K562 (cell line): ENCODE results near the gene MRPL40. TPM values are rescaled to one million over a fixed set of nuclear protein-coding genes. Genes with fewer than 3 reads are reported as not detected.

Source experiments
- ATF7 ChIP-seq: fragments of 450-650 bp; IDR thresholded peaks from 2 replicates; pipeline ENCODE4 v1.7.1; 2014; ENCODE audit warnings: mild to moderate bottlenecking, moderate library complexity
- BCOR ChIP-seq: fragments of 450-650 bp; IDR thresholded peaks from 2 replicates; pipeline ENCODE4 v1.6.1; 2016
- CBX3 ChIP-seq, 2 experiments: IDR thresholded peaks; 1 replicate in 1 of 2; 2 replicates in 1 of 2; pipeline ENCODE4 v1.6.1; 2012; ENCODE audit warnings: inconsistent platforms in 2 of 2, low read length in 2 of 2, borderline replicate concordance in 1 of 2, control low read depth in 1 of 2
- CBX8 ChIP-seq: fragments of 200-600 bp; sonication (generic); IDR thresholded peaks from 2 replicates; pipeline ENCODE4 v1.6.1; 2012; ENCODE audit warnings: borderline replicate concordance, mixed run types, low read depth, mild to moderate bottlenecking, moderate library complexity, mixed read lengths, low read length, control low read depth, inconsistent platforms; ENCODE audit not compliant: poor library complexity, severe bottlenecking; ENCODE audit errors: extremely low read depth
- ELF4 ChIP-seq: fragments of 450-650 bp; formaldehyde crosslinking; IDR thresholded peaks from 2 replicates; pipeline ENCODE4 v1.4.0; 2022; ENCODE audit warnings: missing genetic modification characterization
- MLLT1 ChIP-seq, 2 experiments: fragments of 450-650 bp; IDR thresholded peaks; 2 replicates each; pipeline ENCODE4 v1.6.1; 2016
- POLR2H ChIP-seq: IDR thresholded peaks from 2 replicates; pipeline ENCODE4 v1.6.1; 2016; ENCODE audit warnings: missing genetic modification characterization, low read depth, mild to moderate bottlenecking, control low read depth, missing compliant biosample characterization, moderate library complexity
- RBM15 ChIP-seq: fragments of 200-400 bp; formaldehyde crosslinking; IDR thresholded peaks from 2 replicates; pipeline ENCODE4 v1.6.1; 2018; ENCODE audit warnings: mild to moderate bottlenecking, low read length, moderate library complexity; ENCODE audit not compliant: insufficient read depth
- TFAP4 ChIP-seq: sonication (generic); formaldehyde crosslinking; IDR thresholded peaks from 2 replicates; pipeline ENCODE4 v1.8.0; 2022; ENCODE audit warnings: missing genetic modification reagents, mild to moderate bottlenecking, moderate library complexity, borderline replicate concordance
- polyA plus RNA-seq, 8 experiments: library from polyadenylated mRNA; depleted of rRNA in 4 of 8; stranded (reverse) in 5 of 8; unstranded in 3 of 8; fragments of >200 nt; fragmentation: Nextera tagmentation in 2 of 8; fragmentation: Illumina TruSeq in 1 of 8; extraction: Ambion mirVana in 2 of 8; extraction: Trizol in 1 of 8; gene quantifications; 2 replicates each; pipeline versions ENCODE4 v1.2.1 to v1.2.3, GENCODE V29; 2011 to 2014; ENCODE audit warnings: inconsistent platforms in 1 of 8, missing spikeins in 1 of 8
- total RNA-seq, 7 experiments: library from RNA; depleted of rRNA in 6 of 7; stranded (reverse); fragments of >200 nt in 6 of 7; fragmentation: Illumina TruSeq in 2 of 7; extraction: Trizol in 2 of 7; gene quantifications; 2 replicates each; pipeline versions ENCODE4 v1.2.1 to v1.2.3, GENCODE V29; 2011 to 2021; ENCODE audit warnings: low replicate concordance in 1 of 7
- TF ChIP-seq, protein P1 (sequence below): fragments of 250-450 bp; sonication (Bioruptor Pico); IDR thresholded peaks from 2 replicates; pipeline ENCODE4 v1.4.0; 2020; ENCODE audit warnings: mild to moderate bottlenecking, moderate library complexity
- TF ChIP-seq, protein P2 (sequence below): sonication (generic); formaldehyde crosslinking; IDR thresholded peaks from 2 replicates; pipeline ENCODE4 v1.8.1; 2023; ENCODE audit warnings: mild to moderate bottlenecking, missing genetic modification reagents
- TF ChIP-seq, protein P3 (sequence below), 2 experiments: fragments of 150-350 bp in 1 of 2; IDR thresholded peaks; 2 replicates each; pipeline ENCODE4 v1.6.1; 2012 to 2016; ENCODE audit warnings: low read depth in 2 of 2, low read length in 2 of 2, mild to moderate bottlenecking in 1 of 2, moderate library complexity in 1 of 2

MRPL40 gene
- total and polyA plus RNA-seq, 9 of the 15 experiments (the other 6 are each of a cell fraction or from before 2014, with no cell fraction given): 132 to 652 (median 208) TPM

DNA sequence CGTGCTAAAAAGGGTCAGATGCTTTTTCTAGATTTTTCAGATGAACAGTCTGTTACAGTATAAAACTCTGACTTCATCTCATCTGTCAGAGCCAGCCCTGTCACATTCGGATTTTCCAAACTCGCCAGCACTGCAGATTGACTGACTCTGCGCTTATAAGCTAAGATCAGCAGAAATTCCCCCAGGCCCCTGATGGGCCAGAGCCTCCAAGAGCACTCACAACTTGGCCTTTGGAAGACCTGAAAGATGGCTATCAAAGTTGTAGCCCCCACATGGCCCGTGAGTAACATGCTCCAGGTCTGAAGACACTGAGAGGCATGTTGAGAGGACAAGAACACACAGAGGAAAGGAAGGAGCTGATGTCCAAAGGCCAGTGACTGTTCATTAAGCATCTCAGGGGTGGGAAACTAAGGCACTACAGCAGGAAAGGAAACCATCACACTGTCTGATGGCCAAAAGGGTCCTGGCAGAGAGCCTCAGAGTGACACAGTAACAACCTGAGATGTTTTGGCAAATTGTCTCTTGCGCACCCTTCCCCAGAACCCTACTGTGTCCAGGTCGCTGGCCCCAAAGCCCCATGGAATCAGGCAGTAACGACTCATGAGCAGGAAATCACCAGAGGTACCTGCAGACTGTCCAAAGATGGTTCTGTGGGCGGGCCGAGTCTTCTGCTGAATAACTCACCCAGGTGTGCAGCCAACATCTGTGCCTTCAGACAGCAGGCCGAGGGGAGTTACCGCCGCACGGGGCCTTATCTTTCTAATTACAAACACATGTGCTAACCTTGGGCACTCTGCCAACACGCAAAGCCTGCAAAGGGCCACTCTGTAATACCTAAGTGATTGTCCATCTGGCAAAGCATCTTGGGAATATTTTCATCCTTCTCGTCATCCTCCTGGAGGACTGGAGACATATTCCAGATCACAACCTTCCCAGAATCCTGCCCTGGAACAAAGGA, 24.4 kb upstream of the MRPL40 start (continued):
- TF ChIP-seq POLR2H: no peak
- TF ChIP-seq, protein P1, sequence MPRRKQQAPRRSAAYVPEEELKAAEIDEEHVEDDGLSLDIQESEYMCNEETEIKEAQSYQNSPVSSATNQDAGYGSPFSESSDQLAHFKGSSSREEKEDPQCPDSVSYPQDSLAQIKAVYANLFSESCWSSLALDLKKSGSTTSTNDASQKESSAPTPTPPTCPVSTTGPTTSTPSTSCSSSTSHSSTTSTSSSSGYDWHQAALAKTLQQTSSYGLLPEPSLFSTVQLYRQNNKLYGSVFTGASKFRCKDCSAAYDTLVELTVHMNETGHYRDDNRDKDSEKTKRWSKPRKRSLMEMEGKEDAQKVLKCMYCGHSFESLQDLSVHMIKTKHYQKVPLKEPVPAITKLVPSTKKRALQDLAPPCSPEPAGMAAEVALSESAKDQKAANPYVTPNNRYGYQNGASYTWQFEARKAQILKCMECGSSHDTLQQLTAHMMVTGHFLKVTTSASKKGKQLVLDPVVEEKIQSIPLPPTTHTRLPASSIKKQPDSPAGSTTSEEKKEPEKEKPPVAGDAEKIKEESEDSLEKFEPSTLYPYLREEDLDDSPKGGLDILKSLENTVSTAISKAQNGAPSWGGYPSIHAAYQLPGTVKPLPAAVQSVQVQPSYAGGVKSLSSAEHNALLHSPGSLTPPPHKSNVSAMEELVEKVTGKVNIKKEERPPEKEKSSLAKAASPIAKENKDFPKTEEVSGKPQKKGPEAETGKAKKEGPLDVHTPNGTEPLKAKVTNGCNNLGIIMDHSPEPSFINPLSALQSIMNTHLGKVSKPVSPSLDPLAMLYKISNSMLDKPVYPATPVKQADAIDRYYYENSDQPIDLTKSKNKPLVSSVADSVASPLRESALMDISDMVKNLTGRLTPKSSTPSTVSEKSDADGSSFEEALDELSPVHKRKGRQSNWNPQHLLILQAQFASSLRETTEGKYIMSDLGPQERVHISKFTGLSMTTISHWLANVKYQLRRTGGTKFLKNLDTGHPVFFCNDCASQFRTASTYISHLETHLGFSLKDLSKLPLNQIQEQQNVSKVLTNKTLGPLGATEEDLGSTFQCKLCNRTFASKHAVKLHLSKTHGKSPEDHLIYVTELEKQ (CRISPR knock-in tag): 0 out of 2 replicates have a peak, but pooled peaks have one; percentile 26
- TF ChIP-seq ELF4 (CRISPR knock-in tag): no peak
- TF ChIP-seq BCOR: peak; percentile 66
- TF ChIP-seq TFAP4 (CRISPR knock-in tag): no peak
- no peak for TF ChIP-seq CBX8
- TF ChIP-seq, protein P2, sequence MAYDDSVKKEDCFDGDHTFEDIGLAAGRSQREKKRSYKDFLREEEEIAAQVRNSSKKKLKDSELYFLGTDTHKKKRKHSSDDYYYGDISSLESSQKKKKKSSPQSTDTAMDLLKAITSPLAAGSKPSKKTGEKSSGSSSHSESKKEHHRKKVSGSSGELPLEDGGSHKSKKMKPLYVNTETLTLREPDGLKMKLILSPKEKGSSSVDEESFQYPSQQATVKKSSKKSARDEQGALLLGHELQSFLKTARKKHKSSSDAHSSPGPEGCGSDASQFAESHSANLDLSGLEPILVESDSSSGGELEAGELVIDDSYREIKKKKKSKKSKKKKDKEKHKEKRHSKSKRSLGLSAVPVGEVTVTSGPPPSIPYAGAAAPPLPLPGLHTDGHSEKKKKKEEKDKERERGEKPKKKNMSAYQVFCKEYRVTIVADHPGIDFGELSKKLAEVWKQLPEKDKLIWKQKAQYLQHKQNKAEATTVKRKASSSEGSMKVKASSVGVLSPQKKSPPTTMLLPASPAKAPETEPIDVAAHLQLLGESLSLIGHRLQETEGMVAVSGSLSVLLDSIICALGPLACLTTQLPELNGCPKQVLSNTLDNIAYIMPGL (CRISPR knock-in tag): no peak
- no peak for TF ChIP-seq MLLT1 (IDR thresholded peaks at IDR 0.05)
- TF ChIP-seq, protein P3, sequence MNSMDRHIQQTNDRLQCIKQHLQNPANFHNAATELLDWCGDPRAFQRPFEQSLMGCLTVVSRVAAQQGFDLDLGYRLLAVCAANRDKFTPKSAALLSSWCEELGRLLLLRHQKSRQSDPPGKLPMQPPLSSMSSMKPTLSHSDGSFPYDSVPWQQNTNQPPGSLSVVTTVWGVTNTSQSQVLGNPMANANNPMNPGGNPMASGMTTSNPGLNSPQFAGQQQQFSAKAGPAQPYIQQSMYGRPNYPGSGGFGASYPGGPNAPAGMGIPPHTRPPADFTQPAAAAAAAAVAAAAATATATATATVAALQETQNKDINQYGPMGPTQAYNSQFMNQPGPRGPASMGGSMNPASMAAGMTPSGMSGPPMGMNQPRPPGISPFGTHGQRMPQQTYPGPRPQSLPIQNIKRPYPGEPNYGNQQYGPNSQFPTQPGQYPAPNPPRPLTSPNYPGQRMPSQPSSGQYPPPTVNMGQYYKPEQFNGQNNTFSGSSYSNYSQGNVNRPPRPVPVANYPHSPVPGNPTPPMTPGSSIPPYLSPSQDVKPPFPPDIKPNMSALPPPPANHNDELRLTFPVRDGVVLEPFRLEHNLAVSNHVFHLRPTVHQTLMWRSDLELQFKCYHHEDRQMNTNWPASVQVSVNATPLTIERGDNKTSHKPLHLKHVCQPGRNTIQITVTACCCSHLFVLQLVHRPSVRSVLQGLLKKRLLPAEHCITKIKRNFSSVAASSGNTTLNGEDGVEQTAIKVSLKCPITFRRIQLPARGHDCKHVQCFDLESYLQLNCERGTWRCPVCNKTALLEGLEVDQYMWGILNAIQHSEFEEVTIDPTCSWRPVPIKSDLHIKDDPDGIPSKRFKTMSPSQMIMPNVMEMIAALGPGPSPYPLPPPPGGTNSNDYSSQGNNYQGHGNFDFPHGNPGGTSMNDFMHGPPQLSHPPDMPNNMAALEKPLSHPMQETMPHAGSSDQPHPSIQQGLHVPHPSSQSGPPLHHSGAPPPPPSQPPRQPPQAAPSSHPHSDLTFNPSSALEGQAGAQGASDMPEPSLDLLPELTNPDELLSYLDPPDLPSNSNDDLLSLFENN (IDR thresholded peaks at IDR 0.05; ENCODE audit: low read depth in 2 of 2, low read length in 2 of 2): peak in 1 of 2 experiments; percentile 91; a peak in 2 of 4 replicates
- TF ChIP-seq CBX3 (IDR thresholded peaks at IDR 0.05; ENCODE audit: borderline replicate concordance in 1 of 2, low read length in 2 of 2): peak in 1 of 2 experiments; percentile 80; a peak in 1 of 3 replicates
- peak; percentile 81 for TF ChIP-seq ATF7
- TF ChIP-seq RBM15: no peak
